CD4-positive, alpha-beta T cell treated with Interleukin-4 for 1 hour (primary cell): ENCODE results near the gene PARD3B.

Experiments
- DNase-seq, 2 donors: peaks; one replicate each; pipeline ENCODE4 v3.0.0-alpha.2; 2020 to 2022

Gene PARD3B

DNA sequence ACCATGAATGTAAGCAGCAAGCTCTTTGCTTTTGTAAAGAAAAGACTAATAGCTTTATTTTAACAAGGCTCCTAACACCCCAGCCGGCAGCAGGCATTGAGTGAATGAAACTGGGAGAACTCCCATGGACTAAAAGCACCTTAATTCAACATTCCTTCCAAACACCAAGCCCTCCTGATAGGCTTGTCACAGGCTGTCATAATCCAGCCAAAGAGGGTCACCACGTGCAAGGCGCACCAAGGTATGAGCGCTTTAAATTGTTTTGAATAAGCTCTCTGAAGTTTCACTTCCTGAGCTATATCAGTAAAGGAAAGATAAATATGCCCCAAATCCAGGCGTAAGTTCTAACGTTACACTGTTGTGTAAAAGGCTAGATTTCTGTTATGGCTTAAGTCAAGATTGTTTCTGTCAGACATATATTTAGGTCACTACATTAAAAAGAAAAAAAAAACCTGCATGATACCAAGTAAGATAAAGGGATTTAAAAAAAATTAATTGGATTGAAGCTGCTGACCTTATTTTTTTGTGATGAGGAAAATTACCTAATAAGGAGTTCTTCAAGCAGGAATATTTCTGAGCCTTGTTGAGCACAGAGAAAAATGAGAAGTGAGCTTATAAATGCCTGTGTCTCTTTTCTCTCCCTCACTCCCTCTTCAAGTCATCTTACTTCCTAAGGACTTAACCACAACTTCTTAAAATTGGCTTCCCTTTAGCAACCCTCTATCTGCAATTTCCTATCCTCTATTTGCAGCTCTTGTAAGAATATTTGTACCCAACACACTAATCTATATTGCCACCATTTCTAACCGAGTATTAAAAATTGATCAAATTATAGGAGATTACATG is 1000.9 kb downstream of the PARD3B start:
- no peak for DNase-seq

DNA sequence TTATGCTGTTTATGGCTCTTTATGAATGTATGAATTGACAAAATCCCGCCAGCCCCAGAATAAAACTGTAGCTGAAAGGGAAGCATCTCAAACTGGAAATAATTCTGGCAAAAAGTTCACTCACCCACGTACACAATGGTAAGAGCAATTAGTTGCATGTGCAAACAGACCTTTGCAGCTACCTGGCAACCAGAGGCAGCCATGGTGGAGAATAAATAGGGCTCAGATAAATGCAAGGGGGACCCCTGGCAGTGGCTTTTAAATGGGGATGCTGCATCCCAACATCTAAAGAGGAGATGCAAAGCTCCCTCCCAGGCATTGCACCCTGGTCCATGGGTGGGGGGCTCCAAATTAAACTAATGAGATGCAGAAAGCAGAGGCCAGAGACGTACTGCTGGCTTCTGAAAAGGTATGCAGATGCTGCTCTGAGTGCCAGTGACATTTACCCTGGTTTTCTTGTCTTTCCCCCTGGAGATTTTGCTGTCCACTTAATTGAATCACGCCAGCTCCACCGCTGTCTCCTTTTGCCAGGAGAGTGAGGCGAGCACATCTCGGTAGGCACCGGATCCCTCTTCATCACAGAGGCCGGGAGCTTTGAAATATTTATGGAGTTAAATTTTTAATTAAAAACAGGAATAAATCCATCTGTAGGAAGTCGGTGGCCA is 1010.4 kb downstream of the PARD3B start:
- DNase-seq = no peak

DNA sequence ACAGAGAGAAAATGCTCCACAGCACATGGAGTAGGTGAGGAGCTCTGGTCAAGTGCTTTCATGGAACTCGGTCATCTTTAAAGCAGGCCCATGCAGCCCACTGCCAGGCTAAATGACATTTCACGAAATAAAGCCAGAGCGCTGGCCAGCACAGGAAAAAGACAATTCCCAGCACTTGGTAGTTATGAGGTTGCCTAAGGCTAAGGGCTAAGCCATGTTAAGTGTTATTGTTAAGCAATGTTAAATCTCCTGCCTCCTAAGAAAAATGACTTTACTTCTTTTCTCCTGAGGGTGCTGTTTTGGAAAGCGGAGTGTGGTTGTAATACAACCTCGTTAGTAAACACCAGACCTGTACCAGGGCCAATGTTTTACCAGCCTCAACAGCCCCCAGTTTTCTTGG is 1011.1 kb downstream of the PARD3B start:
- no peak for DNase-seq

DNA sequence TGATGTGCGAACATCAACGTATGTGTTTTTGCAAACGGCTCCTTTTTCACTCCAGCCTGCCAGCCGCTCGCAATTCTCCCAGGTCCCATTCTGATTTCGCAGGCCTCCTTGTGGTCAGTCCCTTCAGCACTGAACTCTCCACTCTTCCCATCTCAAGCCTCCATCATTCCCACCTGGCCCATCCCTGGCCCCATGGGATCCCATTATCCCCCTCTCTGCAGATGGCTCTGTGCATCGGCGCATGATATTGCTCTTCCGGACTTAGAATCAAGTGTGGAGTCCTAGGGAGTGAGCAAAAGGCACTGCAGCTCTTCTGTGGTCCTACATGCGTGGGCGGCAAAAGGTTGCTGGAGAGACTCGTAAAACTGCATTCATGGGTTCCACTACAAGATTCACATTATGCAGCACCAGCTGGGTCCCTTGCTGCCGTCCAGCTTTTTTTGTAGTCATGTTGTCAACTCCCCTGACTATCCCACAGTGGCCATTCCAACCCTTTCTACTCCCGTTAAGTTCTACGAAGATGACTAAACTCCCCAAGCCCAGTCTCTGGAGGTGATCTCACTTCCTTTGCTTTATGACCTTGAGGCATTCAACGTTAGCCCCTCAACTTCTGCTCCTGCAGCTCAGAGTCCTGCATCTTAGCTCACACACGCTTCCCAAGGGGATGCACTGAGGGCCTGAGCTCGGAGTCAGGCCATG is 1011.7 kb downstream of the PARD3B start:
- no peak for DNase-seq

DNA sequence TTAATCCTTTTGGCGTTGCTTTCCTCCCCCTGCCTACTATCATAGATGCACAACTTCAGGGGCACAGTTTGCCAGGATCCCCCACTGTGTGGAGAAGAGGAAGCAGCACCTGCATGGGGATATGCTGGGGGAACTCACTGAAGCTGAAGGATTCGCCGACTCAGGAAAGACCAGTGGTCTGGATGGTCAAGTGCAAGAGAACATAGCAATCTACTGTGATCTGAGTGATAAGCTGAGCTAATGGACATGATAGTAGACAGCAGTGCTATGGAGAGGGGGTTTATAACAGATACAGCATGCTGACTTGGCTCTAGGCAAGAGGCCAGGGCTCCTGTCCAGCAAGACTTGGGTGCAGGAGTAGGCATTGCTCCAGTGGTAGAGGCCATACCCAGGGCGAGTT is 1012.6 kb downstream of the PARD3B start:
- no peak for DNase-seq

DNA sequence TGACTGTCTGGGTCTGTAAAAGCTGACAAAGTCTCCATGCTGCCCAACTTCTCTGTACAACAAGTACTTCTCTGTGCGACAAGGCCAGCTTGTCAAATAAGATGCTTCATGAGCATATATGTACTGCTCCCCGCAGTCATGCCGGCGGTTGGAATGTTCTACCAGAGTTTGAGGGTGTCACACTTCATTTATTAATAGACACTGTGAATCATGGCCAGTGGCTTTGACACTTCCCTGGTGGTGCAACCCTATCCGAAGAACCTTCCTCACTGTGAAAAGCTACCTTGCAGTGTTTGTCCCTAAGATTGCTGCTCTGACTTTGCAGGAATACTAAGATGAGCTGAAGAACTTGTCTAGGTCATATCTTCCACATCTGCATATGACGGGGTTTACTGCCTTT is 1016.2 kb downstream of the PARD3B start:
- DNase-seq = no peak

DNA sequence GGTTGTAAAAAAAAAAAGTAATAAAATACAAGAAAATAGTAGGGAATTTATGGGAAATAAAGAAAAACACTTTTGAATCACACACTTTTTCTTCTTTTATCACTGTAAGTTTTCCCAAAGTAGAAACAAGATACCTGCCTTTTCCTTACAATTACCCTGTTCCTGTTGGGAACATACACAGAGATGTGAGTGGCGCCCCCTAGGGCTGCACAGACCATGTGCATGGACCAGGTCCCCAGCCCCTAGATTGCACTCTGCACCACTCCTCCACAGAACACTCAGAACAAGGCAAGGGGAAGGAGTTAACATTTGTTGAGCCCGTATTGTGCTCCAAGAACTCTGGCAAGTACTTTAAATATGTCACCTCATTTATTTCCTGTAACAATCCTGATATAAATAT is 1018.4 kb downstream of the PARD3B start:
- DNase-seq = no peak

DNA sequence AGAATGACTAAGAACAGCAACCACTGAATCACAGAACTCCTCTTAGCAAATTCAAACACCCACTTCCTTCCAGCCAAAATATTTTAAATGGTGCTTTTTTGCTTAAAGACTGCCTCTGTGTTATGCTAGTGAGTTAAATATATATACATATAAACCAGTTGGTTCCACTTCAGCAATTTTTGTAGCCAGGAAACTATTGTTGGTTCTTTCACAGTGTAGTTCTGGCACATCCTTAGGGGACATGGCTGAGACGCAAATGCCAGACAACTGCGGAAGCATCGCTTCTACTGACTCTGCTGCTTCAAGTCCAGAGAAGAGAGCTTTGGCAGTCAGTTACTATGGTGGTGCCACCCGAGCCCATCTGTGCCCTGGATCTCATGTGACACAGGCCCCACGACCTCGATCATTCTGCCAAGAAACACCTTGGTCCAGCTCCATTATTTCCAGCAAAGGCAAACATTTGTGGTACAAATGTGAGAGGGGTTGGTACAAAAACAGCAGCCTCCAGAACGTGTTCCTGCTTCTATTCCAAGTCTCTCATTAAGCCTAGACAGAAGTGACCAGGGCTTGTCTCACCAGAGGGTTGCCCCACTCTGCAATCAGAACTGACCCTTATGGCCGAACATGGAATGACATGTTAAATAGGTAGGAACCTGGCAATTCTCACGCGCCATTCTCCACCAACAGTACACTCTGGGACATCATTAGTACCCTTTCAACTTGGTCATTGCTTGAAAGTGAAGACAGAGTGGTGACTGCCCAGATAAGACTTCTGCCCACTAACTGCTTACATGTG is 1019.3 kb downstream of the PARD3B start:
- DNase-seq = no peak

DNA sequence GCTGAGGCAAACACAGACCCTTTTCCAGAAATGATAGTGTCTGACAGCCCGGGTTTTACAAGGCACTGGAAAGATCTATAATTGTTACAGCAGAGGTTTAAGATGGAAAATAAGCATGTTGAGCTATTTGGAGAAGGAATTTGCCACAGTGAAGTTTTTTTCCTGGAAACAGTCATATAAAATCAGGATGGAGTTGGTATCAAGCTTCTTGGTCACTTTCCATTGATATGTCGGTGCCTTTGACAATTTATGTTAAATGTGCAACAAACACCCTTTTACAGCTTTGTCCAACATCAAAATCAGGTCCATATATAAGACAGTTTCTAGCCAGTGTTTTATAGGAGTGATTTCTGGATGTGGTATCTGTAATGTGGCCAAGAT is 1019.9 kb downstream of the PARD3B start:
- DNase-seq = no peak

DNA sequence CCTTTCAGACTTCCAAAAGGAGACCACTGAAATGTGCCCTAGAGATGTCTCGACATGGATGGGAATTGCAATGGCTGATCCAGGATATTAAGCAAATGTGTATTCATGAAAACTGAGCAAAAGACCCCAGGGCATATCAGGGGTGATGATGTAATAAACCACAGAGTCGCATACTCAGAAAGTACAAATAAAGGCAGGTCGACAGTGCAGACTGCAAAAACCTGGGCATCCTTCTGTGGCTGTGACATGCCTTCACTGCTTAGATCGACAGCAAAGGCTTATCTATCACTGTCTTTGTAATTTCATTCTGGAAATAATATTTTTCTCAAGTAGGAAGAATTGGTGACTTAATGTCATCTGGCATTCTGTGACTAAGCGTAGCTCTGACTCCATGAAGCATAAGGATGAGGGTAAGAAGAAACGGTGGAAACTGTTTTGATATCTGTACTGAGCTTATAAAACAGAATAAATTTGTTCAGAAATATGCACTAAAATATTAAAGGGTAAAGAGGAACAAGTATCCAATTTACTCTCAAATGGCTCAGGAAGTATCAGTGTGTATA is 1021.4 kb downstream of the PARD3B start:
- no peak for DNase-seq

DNA sequence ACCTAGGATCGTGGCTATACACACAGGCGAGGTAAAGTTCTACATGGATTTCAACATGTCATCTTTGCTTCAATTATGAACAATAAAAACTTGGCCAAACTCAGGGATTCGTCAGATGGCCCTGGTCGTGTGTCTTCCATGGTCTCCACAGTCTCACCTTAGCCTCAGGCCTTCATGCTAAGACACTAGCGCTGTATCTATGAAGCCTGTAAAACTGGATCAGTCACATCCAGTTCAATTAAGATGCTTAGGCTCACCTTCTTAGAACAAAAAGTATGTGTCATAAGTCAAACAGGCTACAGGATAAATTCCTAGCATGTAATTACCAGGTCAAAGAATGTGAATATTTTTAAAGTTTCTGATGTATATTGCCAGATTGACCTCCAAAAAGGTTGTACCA is 1023.3 kb downstream of the PARD3B start:
- no peak for DNase-seq

DNA sequence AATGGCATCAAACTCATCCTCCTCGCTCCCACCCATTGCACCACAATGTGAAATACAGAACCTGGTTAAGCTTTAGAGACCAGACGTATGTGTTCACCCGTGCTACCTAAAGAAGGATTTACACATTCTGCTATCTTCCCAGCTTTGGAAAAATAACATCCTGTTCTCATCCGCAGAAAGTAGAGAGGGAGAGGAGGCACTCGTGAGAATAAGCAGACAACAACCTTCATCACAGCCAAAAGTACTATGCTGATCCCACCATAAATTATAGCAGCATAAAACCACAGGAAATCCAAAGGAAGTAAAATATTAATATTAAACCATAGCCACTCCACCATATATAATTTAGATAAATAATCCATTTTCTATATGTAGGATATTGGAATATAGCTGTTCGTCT is 1025.4 kb downstream of the PARD3B start:
- no peak for DNase-seq

DNA sequence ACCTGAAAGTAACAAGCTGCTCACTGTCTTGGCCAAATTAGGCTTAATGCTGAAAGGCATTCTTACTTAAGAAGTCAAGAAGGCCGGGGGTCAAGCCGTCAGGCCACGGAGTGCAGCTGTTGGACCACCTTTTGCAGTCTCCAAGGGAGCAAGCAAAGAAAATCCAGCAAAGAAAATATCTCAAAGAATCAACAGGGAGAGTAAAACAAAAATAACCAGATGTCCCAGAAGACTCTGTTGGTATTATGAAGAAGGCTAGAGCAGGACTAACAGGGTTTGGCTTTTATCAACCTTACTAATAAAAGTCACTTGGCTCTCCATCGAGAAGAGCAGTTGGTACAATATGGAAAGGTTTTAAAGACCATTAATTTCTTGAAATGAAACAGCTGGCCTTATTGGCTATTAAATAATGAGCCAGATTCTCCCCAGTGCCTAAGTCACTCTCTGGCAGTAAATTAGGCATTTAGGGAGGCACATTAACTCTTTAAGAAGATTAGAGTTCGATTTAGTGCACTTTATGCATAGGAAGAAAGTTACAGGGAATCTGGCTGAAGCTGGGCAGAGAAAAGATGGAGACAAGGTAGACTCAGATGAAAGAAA is 1026.2 kb downstream of the PARD3B start:
- DNase-seq = no peak

DNA sequence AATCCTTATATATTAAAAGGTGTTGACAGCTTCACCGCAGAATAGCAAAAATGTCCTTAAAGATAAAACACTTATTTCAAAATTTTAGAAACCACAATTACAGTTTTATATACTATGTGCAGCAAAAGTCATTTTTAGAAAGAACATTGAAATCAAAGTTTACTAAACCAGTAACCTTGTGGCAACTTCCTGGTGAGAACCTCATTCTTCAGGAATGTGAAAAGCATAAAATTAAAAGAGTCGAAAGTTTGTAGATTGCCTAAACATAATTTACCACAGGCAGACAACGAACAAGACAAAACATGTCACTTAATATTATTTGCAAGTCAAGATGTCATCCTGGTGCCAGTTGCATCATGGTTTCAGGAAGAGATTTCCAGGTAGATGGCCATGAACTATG is 1028.7 kb downstream of the PARD3B start:
- no peak for DNase-seq

DNA sequence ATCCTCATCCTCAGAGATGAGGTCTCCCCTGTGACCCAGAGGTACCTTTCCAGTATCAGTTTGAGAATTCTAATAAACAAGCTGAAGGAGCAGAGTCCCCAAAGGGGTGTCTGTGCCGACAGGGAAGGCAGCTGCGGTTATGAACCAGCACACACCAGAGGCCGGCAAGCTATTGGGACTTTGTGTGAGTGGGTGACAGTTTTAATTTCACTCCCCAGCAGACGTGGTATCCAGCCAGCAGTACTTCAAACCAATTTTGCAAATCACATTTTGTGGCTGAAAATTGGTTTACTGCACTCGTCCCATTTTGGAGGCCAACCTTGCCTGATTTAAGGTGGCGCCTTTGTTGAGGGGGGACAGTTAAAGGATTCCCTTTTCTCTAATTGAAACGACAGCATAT is 1034.1 kb downstream of the PARD3B start:
- no peak for DNase-seq

DNA sequence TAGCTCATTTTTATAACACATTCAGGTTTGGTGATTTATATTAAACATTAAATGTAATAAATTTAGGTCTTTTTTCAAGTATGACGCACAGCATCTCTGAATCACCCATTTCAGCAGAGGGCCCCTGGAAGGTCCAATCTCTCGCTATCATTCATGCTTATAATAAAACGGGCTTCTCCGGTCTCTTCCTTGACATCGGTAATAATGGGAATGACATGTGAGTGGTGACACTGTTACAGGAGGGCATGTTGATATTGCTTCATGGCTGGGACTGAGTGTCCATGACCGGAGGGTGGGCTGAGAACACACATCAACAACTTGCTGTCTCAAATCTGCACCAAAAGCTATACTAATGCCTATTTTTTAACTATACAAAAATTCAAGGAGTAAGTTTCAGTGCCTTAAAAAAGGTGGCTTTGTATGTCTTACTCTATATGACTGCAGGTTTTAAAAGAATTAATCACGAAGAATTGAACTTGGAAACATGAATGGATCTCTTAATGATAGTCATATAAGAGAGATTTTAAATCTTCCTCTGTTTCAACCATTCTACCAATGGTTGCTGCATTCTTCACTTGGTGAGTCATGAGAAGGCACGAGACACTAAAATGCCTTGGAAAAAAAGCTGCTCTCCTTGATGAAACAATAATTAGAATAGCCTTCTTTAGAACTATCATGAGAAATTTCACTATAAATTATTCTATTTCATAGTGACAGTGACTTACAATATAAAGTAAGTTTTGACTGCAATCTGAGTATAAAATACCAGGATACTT is 1035.1 kb downstream of the PARD3B start:
- DNase-seq = no peak

DNA sequence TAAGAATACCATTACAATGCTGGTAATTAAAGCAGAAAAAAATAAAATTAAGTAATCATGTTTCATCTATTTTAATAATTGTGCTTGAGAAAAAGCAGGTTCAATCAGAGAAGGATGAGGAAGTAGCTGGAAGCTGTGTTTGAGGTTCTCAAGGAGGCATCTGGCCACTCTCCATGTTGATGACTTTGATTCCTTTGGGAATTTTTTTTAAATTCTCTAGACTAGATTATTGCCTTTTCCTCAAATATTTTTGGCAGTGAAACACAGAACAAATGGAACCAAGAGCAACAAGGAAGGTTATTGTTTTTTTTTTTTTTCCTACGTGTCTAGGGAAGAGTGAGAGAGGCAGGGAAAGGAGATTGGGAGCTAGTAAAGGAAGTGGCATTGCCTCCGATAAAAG is 1037.1 kb downstream of the PARD3B start:
- DNase-seq = no peak

DNA sequence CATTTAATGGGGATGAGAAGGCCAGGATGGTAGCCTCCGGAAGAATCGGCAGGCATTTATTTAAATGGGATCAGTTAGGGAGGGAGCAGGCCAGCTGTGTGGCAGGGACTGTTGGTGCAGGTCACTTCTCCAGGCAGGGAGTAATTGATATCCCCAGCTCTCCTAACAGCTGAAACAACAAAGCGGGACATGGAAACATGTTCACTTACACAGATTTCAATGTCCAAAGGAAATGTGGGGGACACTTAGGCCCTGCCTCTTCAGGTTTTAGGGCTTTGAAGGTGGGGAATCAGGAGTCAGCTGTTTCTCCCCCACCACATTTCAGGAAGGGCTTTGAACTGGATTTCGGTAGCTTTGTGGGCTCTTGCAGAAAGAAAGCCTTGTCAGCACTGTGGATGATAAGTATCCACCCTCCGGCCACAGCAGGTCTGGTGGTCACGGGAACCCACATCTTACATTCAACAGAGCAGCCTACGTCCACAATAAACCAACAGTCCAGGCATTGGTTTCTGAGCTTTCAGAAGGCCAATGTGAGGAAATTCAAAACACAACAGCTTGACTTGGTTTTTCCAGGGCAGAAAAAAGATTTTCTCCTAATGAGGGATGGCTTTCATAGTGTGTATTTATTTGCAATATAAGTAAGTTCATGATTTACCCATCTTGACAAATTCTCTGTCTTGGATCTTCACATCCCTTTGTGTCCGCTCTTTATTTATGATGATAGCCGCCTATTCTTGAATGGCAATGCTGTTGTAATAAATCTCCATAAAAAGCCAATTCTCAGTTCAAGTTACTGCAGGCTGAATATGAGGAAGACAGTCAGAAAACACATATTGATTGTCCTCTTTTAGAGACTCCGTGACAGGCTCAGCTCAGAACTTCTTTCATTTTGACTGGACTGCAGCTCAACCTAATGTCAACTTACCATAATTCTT is 1040.4 kb downstream of the PARD3B start:
- DNase-seq = no peak

DNA sequence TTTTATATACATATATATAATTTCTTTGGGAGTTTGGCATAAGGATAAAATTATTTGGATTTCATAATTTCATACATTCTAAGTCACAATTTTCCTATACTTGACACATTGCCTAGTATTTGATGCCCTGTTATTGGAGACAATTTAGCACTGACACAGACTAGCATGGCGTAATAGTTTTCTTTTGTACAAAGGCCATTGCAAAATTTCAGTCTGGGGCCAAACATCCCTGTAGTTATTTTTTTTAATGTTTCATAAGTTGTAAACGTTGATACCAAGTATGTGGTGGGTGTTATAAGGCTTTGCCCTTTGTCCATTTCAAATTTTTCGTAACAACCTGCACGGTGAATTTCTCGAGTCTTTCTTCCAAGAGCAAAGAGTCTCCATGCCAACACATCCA is 1041.4 kb downstream of the PARD3B start:
- DNase-seq = no peak

DNA sequence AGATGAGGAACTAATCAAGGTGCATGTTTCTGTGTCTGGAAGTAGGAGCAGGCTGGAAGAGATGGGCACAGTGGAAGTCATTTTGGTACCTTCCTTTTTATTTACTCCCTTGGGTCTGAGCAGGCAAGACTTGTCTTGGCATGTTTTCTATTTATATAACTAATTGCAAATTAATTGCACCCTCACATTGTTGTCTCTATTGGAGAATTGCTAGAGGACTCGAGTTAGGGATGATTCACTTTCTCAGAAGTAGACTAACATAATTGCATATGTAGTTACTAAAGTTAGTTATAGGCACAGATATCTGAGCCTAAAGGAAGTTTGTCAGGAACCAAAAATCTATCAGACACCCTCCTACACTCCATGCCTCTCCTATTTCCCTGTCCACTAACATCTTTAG is 1044.2 kb downstream of the PARD3B start:
- no peak for DNase-seq
